ENCODE results near the gene PRKAG2.

DNA sequence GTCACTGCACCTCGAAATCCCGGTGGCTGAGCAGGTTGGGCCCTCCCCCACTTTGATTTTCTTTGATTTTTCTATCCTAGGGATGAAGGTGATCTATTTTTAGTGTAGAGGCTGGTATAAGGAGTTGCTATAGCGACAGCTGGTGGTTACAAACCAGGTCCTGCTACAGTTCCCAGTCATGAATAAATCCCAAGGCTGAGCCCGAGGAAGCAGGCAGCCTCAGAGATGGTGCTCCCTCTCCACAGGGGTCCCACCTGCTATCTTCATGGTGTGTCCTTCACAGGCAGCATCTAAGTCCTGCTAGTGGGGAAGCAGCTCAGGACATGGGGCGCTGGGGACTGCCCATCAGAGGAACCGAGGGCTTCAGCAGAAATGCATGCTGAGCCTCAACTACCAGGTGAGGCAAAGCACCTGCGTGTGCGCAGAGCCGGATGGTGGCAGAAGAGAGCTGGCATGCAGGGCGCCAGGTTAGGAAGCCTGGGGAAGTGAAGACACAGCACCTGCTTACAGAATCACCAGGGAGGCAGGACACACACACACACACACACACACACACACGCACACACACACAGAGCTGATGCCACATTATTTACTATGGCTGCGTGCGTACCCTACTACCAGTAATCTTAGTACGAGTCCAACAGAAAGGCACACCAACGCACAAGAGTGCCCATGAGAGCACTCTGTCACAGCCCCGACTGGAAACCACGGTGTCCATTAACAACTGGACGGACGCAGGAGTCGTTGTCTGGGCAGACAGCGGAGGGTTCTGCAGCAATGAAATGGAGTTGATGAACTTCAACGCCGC lies 150.9 kb downstream of the PRKAG2 start:
- TF ChIP-seq, protein P1, sequence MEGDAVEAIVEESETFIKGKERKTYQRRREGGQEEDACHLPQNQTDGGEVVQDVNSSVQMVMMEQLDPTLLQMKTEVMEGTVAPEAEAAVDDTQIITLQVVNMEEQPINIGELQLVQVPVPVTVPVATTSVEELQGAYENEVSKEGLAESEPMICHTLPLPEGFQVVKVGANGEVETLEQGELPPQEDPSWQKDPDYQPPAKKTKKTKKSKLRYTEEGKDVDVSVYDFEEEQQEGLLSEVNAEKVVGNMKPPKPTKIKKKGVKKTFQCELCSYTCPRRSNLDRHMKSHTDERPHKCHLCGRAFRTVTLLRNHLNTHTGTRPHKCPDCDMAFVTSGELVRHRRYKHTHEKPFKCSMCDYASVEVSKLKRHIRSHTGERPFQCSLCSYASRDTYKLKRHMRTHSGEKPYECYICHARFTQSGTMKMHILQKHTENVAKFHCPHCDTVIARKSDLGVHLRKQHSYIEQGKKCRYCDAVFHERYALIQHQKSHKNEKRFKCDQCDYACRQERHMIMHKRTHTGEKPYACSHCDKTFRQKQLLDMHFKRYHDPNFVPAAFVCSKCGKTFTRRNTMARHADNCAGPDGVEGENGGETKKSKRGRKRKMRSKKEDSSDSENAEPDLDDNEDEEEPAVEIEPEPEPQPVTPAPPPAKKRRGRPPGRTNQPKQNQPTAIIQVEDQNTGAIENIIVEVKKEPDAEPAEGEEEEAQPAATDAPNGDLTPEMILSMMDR (conservative IDR thresholded peaks at IDR 0.05 in 1 of 2, IDR thresholded peaks at IDR 0.05 in 1 of 2; ENCODE audit: extremely low read depth in 1 of 2, insufficient read depth in 1 of 2, low read depth in 1 of 2, low read length in 2 of 2): no peak
- no peak for TF ChIP-seq EZH2 (IDR thresholded peaks at IDR 0.05; ENCODE audit: borderline replicate concordance, low read length)

All from mammary epithelial cell (primary cell).